GM23338 (cell line): Measurements from ENCODE around the gene ACP3. TPM values are rescaled to one million over a fixed set of nuclear protein-coding genes. Genes with fewer than 3 reads are reported as not detected.

Experiments used
- ATAC-seq: fragments of 200-7000 bp; cut with Tn5 transposase; 3 replicates; pipeline ENCODE4 v1.9.1; 2020
- DNase-seq: peaks from one replicate; pipeline ENCODE4 v3.0.0-alpha.2; 2015; ENCODE audit warnings: low spot score
- H2AFZ ChIP-seq: fragments of 200-600 bp; sonication (generic); 2 replicates; pipeline ENCODE4 v1.8.0; 2016; ENCODE audit warnings: antibody characterized with exemption, mild to moderate bottlenecking, moderate library complexity
- H3F3A ChIP-seq: fragments of 200-600 bp; sonication (generic); replicated peaks from 2 replicates; pipeline ENCODE4 v1.8.0; 2017; ENCODE audit warnings: antibody characterized with exemption, mixed run types, low read depth
- H3K27ac ChIP-seq: fragments of 200-600 bp; sonication (generic); 2 replicates; pipeline ENCODE4 v1.6.1; 2016; ENCODE audit warnings: low read depth
- H3K27me3 ChIP-seq: fragments of 200-600 bp; sonication (generic); 2 replicates; pipeline ENCODE4 v1.8.0; 2016; ENCODE audit warnings: mild to moderate bottlenecking, mixed run types, moderate library complexity; ENCODE audit not compliant: insufficient read depth
- H3K36me3 ChIP-seq: fragments of 200-600 bp; sonication (generic); 2 replicates; pipeline ENCODE4 v1.8.0; 2016; ENCODE audit warnings: mild to moderate bottlenecking; ENCODE audit not compliant: insufficient read depth
- H3K4me1 ChIP-seq: fragments of 200-600 bp; sonication (generic); 2 replicates; pipeline ENCODE4 v1.8.0; 2016; ENCODE audit warnings: mild to moderate bottlenecking, moderate library complexity; ENCODE audit not compliant: insufficient read depth
- H3K4me2 ChIP-seq: fragments of 200-600 bp; sonication (generic); 2 replicates; pipeline ENCODE4 v1.7.1; 2017; ENCODE audit warnings: mixed run types
- H3K4me3 ChIP-seq: fragments of 200-600 bp; sonication (generic); 2 replicates; pipeline ENCODE4 v1.6.1; 2016; ENCODE audit warnings: mixed run types
- H3K79me2 ChIP-seq: fragments of 200-600 bp; sonication (generic); replicated peaks from 2 replicates; pipeline ENCODE4 v1.8.0; 2017; ENCODE audit warnings: mild to moderate bottlenecking; ENCODE audit not compliant: insufficient read depth
- H3K9me2 ChIP-seq: fragments of 200-600 bp; sonication (generic); 2 replicates; pipeline ENCODE4 v1.8.0; 2017; ENCODE audit not compliant: insufficient read depth
- H4K20me1 ChIP-seq: fragments of 200-600 bp; sonication (generic); replicated peaks from 2 replicates; pipeline ENCODE4 v1.8.0; 2017; ENCODE audit warnings: mild to moderate bottlenecking; ENCODE audit not compliant: insufficient read depth
- H3K27ac Mint-ChIP-seq: 2 replicates; pipeline ENCODE4 v1.8.0; 2020; ENCODE audit warnings: inconsistent platforms, mild to moderate bottlenecking, moderate library complexity, mixed read lengths
- H3K27me3 Mint-ChIP-seq: 3 replicates; pipeline ENCODE4 v1.8.0; 2022; ENCODE audit warnings: low read depth, mild to moderate bottlenecking, moderate library complexity, mixed read lengths, inconsistent platforms; ENCODE audit not compliant: insufficient read depth, poor library complexity
- H3K36me3 Mint-ChIP-seq: 3 replicates; pipeline ENCODE4 v1.8.0; 2021; ENCODE audit warnings: low read depth, mild to moderate bottlenecking, inconsistent platforms, moderate library complexity, mixed read lengths
- H3K4me1 Mint-ChIP-seq: 3 replicates; pipeline ENCODE4 v1.8.0; 2020; ENCODE audit warnings: mild to moderate bottlenecking, inconsistent platforms, mixed read lengths
- H3K4me3 Mint-ChIP-seq: 3 replicates; pipeline ENCODE4 v1.8.0; 2021; ENCODE audit warnings: moderate library complexity, mild to moderate bottlenecking, inconsistent platforms, mixed read lengths
- H3K9me3 Mint-ChIP-seq: 3 replicates; pipeline ENCODE4 v1.8.0; 2020; ENCODE audit warnings: moderate library complexity, mild to moderate bottlenecking, inconsistent platforms, mixed read lengths
- EZH2 ChIP-seq: fragments of 200-600 bp; sonication (generic); IDR thresholded peaks from one replicate; pipeline ENCODE4 v1.8.0; 2017; ENCODE audit warnings: antibody characterized with exemption, mild to moderate bottlenecking, low read depth; ENCODE audit not compliant: unreplicated experiment
- JUNB ChIP-seq: IDR thresholded peaks from one replicate; pipeline ENCODE4 v1.6.1; 2016; ENCODE audit warnings: antibody characterized with exemption; ENCODE audit not compliant: unreplicated experiment
- POLR2AphosphoS5 ChIP-seq: IDR thresholded peaks from 2 replicates; pipeline ENCODE4 v1.6.1; 2016; ENCODE audit warnings: antibody characterized with exemption, low read depth
- STAT1 ChIP-seq: IDR thresholded peaks from one replicate; pipeline ENCODE4 v1.6.1; 2016; ENCODE audit warnings: antibody characterized with exemption; ENCODE audit not compliant: unreplicated experiment
- ZNF114 ChIP-seq: fragments of 250-450 bp; sonication (Bioruptor Pico); IDR thresholded peaks from 2 replicates; pipeline ENCODE4 v1.5.0; 2020; ENCODE audit warnings: mild to moderate bottlenecking, moderate library complexity
- polyA plus RNA-seq: library from polyadenylated mRNA; unstranded; fragments of >200 nt; fragmentation: Nextera tagmentation; extraction: Ambion mirVana; gene quantifications from 2 replicates; pipeline ENCODE4 v1.2.1, GENCODE V29; 2016
- total RNA-seq: library from RNA; depleted of rRNA; stranded (reverse); fragments of >200 nt; shearing (Covaris generic); gene quantifications from 2 replicates; pipeline ENCODE4 v1.2.3, GENCODE V29; 2014
- TF ChIP-seq, protein P1 (sequence below): IDR thresholded peaks from 2 replicates; pipeline ENCODE4 v1.6.1; 2016; ENCODE audit warnings: antibody characterized with exemption
- TF ChIP-seq, protein P2 (sequence below), 2 experiments: fragments of 200-600 bp in 1 of 2; sonication (generic) in 1 of 2; conservative IDR thresholded peaks; 2 replicates each; pipeline versions ENCODE4 v1.5.1 to v1.6.1; 2016 to 2017; ENCODE audit warnings: antibody characterized with exemption in 2 of 2, low read depth in 2 of 2, mild to moderate bottlenecking in 2 of 2, moderate library complexity in 1 of 2

ACP3 gene
- total and polyA plus RNA-seq, 2 experiments from 2014 or later = 1.1 to 3.5 TPM

DNA sequence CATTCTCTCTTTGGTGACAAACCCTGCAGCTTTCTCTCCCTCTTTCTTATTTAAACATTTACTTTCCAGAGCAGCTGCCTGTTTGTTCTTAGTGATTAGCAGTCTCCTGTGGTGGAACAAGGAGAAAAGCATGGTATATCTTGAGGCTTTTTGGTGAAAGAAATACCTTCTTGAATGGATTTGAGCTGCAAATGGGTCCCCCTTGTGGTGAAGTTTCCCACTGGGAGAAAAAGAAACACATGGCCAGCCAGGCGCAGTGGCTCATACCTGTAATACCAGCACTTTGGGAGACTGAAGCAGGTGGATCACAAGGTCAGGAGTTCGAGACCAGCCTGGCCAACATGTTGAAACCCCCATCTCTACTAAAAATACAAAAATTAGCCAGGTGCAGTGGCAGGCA, 48.3 kb upstream of the ACP3 start:
- H3K27ac ChIP-seq = no peak overlapping the region
- ATAC-seq (peak; percentile 77), DNase-seq (peak; percentile 84)
- peaks cover 4% of the 10 kb centered on the region; the same call in 1 of the 2 replicates for H3K9me2 ChIP-seq
- no peaks in the 10 kb centered on the region for H3K36me3 ChIP-seq
- no peaks in the 10 kb centered on the region for H3K27me3 ChIP-seq
- no peak overlapping the region for H2AFZ ChIP-seq
- Mint-ChIP-seq H3K27ac (no peak overlapping the region), H3K4me1 (peaks cover 12% of the 10 kb centered on the region; the same call in 2 of the 3 replicates), H3K27me3 (peaks cover 2% of the 10 kb centered on the region), H3K9me3 (peaks cover 7% of the 10 kb centered on the region; the same call in 2 of the 3 replicates), H3K36me3 (peaks cover 4% of the 10 kb centered on the region; the same call in 1 of the 3 replicates), H3K4me3 (no peak overlapping the region)
- H3K79me2 ChIP-seq = no peaks in the 10 kb centered on the region
- no peaks in the 10 kb centered on the region for H3K4me1 ChIP-seq
- H3F3A ChIP-seq = no peaks in the 10 kb centered on the region
- H3K4me3 ChIP-seq = no peak overlapping the region
- H4K20me1 ChIP-seq = no peaks in the 10 kb centered on the region
- no peak overlapping the region for H3K4me2 ChIP-seq
- TF ChIP-seq, protein P1, sequence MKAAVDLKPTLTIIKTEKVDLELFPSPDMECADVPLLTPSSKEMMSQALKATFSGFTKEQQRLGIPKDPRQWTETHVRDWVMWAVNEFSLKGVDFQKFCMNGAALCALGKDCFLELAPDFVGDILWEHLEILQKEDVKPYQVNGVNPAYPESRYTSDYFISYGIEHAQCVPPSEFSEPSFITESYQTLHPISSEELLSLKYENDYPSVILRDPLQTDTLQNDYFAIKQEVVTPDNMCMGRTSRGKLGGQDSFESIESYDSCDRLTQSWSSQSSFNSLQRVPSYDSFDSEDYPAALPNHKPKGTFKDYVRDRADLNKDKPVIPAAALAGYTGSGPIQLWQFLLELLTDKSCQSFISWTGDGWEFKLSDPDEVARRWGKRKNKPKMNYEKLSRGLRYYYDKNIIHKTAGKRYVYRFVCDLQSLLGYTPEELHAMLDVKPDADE = no peak
- TF ChIP-seq, protein P2, sequence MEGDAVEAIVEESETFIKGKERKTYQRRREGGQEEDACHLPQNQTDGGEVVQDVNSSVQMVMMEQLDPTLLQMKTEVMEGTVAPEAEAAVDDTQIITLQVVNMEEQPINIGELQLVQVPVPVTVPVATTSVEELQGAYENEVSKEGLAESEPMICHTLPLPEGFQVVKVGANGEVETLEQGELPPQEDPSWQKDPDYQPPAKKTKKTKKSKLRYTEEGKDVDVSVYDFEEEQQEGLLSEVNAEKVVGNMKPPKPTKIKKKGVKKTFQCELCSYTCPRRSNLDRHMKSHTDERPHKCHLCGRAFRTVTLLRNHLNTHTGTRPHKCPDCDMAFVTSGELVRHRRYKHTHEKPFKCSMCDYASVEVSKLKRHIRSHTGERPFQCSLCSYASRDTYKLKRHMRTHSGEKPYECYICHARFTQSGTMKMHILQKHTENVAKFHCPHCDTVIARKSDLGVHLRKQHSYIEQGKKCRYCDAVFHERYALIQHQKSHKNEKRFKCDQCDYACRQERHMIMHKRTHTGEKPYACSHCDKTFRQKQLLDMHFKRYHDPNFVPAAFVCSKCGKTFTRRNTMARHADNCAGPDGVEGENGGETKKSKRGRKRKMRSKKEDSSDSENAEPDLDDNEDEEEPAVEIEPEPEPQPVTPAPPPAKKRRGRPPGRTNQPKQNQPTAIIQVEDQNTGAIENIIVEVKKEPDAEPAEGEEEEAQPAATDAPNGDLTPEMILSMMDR (conservative IDR thresholded peaks at IDR 0.05; ENCODE audit: low read depth in 2 of 2) = peak; percentile 65 to 80

- H4K20me1 ChIP-seq = no peaks in the 10 kb centered on the region
- H2AFZ ChIP-seq = no peak overlapping the region
- TF ChIP-seq EZH2 (no peak), STAT1 (no peak), POLR2AphosphoS5 (no peak)
- no peak overlapping the region for H3K27ac ChIP-seq
- H3K4me2 ChIP-seq = no peak overlapping the region
- H3K36me3 Mint-ChIP-seq = peaks cover 20% of the 10 kb centered on the region
- H3K27ac Mint-ChIP-seq = no peak overlapping the region
- no peaks in the 10 kb centered on the region for H3K4me1 ChIP-seq
- DNase-seq (no peak), ATAC-seq (no peak)
- no peak overlapping the region for H3K4me3 ChIP-seq
- peaks cover 6% of the 10 kb centered on the region; the same call in 1 of the 2 replicates for H3K36me3 ChIP-seq
- peaks cover 6% of the 10 kb centered on the region; the same call in 2 of the 3 replicates for H3K4me1 Mint-ChIP-seq
- no peak overlapping the region for H3K4me3 Mint-ChIP-seq
- no peaks in the 10 kb centered on the region for H3K27me3 ChIP-seq
- no peaks in the 10 kb centered on the region for H3K79me2 ChIP-seq
- H3K27me3 Mint-ChIP-seq = no peaks in the 10 kb centered on the region
- no peaks in the 10 kb centered on the region for H3K9me2 ChIP-seq
- peaks cover 25% of the 10 kb centered on the region for H3K9me3 Mint-ChIP-seq
- no peaks in the 10 kb centered on the region for H3F3A ChIP-seq
These were observed 44.2 kb upstream of the ACP3 start for GRCh38 chr3:132273036-132273435.

- H3K36me3 ChIP-seq = peaks cover 9% of the 10 kb centered on the region; the same call in 1 of the 2 replicates
- TF ChIP-seq ZNF114 (CRISPR knock-in tag) (no peak), EZH2 (no peak), JUNB (no peak)
- TF ChIP-seq, protein P2 (conservative IDR thresholded peaks at IDR 0.05; ENCODE audit: low read depth in 2 of 2) = no peak
- no peaks in the 10 kb centered on the region for H3K4me1 ChIP-seq
- no peaks in the 10 kb centered on the region for H3K27me3 ChIP-seq
- H2AFZ ChIP-seq = no peak overlapping the region
- H3K4me2 ChIP-seq = no peak overlapping the region
- Mint-ChIP-seq H3K9me3 (peaks cover 34% of the 10 kb centered on the region), H3K27ac (no peak overlapping the region), H3K36me3 (peaks cover 25% of the 10 kb centered on the region), H3K27me3 (no peaks in the 10 kb centered on the region), H3K4me3 (no peak overlapping the region), H3K4me1 (peaks cover 4% of the 10 kb centered on the region; the same call in 1 of the 3 replicates)
- DNase-seq = no peak
- no peaks in the 10 kb centered on the region for H3K79me2 ChIP-seq
- H4K20me1 ChIP-seq = no peaks in the 10 kb centered on the region
- H3K4me3 ChIP-seq = no peak overlapping the region
- no peak overlapping the region for H3K27ac ChIP-seq
- 0 out of 2 replicates have a peak, but pooled peaks cover 4% of the 10 kb centered on the region for H3K9me2 ChIP-seq
- ATAC-seq = no peak
- H3F3A ChIP-seq = no peaks in the 10 kb centered on the region
These were observed 40.8 kb upstream of the ACP3 start for GRCh38 chr3:132276228-132276906.
